Fibroblast of peridontal ligament (primary cell): ENCODE measurements around the gene CD34.
A peak's percentile ranks its signal among the peaks of the same experiment; 100 is the strongest.
"Not testable (repeated sequence)": the region's sequence is repeated elsewhere in the genome, so short reads cannot be mapped to it uniquely, and the experiment has no call there.

Experiments used
- DNase-seq: peaks from one replicate; pipeline ENCODE4 v3.0.0-alpha.2; 2010; ENCODE audit errors: extremely low read depth

The CD34 gene

DNA sequence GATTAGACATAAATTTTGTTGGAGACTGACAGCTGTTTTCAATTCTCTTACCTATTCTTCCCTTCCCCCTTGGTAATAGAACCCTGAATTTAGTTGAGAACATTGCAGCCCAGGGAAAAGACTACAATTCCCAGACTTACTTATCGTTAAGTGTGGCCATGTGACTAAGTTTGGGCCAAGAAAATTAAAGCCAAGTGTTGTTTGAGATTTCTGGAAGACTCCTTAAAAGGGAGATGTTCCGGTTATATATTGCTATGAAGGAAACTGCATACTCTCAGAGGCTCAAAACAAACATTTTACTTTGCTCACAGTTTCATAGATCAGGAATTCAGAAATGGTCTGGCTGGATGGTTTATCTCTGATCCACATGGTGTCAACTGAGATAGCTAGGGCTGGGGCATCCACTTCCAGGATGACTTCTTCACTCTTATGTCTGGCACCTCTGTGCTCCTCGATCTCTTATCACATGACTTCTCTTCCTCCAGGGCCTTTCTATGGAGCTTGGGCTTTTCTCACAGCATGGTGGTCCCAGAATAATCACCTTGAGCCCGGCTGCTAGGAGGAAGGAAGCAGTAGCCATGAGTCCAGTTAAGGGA lies 22.4 kb upstream of the CD34 start:
- DNase-seq, result no peak

DNA sequence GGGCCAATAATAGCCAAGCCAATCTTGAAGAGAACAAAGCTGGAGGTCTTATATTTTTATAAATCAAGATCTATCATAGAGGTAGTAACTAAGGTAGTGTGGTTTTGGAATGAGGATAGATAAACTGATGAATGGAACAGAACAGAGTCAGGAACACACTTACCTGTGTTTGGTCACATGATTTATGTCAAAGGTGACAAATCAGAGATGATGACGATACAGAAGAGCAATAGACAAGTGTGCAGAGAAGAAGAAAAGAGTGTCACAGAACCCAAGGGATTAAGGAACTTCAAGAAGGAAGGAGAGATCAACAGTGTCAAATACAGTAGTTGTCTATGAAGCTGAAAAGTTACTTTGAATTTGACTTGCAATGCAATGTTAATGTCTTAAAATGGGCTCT lies 16.1 kb upstream of the CD34 start:
- no peak for DNase-seq

DNA sequence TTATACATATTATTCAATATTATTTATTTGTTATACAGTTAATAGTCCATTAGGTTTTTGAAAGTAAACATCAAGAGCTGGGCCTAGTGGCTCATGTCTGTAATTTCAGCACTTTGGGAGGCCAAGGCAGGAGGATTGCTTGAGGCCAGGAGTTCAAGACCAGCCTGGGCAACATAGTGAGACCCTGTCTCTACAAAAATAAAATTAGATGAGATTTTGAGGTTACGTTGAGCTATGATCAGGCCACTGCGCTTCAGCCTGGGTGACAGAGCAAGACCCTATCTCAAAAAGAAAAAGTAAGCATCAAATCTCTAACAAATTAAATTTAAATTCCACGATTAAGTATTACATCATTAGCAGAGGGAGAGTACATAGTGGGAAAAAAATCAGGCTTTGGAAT lies 15.0 kb upstream of the CD34 start:
- not testable (repeated sequence) for DNase-seq

DNA sequence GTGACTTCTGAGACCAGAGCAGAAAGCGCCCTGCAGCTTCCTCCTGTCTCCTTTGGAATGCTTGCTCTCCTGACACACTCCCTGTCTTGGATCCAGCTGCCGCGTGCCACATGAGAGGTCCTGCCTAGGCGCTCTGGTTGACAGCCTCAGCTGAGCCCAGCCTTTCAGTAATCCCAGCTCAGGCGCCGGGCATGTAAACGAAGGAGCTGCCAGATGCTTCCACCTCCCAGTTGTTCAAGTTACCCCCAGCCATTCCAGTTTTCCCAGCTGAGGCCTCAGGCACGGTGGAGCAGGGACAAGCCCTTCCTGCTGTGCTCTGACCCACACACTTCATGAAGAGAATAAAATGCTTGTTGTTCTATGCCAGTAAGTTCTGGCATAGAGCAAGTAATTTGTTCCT lies 14.3 kb upstream of the CD34 start:
- DNase-seq, result no peak

DNA sequence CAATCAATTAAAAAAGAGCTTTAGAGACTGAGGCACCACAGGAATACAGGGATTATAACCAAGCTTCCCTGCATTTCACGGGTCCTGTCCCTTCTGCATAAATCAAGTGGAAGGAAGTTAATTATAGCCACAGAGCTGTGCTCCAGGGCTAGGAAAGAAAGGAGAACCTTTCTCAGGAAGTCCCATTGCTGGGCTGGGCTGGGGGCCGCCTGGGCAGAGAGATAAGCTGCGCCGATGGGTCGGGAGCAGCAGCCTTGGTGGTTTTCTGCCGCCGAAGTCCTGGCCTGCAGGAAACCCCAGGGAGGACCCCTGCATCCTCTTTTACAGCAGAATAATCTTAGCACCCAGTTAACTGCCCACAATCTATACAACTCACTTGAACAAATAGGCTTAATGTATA lies 12.6 kb upstream of the CD34 start:
- no peak for DNase-seq

DNA sequence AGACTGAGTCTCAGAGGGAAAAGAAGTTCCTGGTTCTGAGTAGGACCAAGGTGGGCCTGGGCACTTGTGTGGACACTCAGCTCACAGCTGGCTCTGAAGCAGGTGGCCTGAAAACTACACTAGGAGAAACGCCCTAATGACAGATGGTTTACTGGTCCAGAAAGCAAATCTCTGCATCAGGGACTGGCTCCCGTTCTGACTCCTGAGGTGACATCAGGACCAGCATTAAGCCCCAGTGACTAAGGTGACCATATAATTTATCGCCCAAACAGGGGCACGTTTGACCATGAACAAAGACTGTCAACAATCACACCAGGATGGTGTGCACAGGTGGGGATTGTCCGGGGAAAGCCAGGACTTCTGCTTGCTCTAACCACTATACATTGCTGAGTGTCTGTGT lies 12.2 kb upstream of the CD34 start:
- DNase-seq, result no peak

DNA sequence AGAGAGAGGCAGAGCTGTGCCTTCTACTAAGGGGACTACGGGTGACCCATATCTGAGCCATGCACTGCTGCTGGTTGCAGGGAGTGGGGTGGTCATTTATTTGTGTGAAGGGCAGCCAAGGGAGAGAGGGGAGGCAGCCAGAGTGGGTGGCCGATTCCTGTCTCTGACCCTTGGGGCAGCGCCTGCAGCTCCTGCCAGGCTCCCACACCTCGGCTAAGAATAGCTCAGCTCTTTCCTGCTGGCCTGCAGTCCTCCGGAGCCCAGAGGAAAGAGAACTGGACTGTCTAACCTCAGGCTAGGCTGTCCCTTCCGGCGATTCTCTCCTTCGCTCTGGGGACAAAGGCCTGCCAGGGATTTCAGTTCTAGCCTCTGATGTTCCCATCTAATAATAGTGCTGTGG lies 11.6 kb upstream of the CD34 start:
- no peak for DNase-seq

DNA sequence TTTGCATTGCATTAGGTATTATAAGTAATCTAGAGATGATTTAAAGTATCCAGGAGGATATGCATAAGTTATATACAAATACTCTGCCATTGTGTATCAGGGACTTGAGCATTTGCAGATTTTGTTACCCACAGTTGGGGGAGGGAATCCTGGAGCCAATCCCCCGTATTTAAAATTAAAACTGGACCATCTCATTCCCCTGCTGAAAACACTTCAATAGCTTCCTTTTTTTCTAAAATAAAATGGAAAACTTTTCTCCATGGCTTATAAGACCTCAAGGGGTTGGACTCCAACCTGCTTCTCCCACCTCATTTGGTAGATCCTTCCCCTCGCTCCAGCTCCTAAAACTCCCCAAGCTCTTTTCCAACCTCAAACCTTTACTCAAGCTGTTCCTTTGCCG lies 10.4 kb upstream of the CD34 start:
- no peak for DNase-seq

DNA sequence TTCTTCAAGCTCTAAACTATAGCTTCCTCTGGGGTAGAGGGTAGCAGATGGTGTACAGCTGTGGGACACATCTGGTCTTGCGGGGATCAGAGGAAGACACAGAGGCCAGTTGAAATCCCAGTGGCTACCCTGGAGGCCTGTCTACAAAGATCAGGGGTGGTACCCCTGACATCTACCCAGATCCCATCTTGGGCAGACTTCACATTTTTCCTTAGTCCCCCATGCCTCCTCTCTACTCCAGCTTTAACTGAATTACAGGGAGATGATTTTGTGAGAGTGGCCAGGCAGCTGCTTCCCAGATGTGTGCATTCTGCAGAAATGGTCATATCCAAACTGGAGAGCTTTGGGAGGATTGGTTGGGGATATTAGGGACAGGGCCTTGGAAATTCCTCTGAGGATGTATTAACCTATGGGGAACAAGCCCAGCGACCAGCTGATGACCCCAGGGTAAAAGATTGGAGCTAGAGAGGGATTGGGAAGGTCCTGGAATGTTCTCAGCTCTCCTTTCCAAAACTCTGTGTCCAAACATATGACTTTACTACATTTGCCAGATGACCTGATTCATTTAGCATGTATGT lies 9.6 kb upstream of the CD34 start:
- no peak for DNase-seq

DNA sequence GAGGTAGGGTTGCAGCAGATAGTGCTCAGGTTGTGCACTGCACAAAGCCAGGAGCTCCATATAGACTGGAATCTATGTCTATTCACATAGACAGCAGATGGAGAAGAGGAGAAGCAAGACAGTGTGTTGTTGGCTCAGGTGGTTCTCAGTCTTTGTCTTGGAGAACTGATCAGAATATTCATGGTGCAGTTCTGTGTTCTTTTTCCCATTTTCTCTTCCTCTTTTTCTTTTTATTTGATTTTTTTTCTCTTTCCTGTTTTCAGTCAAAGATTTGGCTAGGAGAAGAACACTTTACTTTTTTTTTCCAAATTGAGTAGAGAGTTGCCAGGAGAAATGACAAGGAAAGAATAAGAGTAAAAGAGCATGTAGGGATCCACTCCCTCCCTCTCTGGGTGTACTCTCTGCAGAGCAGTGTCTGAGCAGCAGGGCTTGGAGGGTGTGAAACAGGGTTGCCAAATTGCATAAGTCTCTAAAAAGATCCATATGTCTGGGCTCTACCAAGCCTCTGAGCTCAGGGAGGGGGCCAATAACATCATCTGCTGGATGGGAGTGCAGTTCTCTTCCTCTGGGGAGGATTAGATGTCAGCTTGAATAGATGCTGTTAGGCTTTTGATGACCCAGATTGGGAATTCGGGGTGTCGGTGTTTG lies 8.7 kb upstream of the CD34 start:
- DNase-seq, result peak; percentile 77

DNA sequence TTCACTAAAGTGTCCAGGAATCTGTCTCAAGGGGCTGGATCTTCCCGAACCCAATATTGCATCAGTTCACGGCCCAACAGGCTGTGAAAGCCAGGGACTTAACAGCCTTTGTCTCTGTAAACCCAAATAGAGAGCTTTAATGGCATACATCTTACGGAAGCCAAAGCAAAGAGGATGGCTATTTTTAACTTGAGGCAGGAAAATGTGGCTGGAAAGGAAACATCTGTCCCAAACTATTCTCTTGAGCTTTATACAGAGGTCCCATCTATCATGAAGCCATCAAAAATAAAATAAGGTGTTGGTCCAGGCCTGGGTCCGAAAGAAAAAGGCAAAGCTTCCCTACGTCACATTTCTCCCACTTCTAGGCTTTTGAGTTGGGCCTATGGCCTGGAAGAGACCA lies 7.7 kb upstream of the CD34 start:
- no peak for DNase-seq

DNA sequence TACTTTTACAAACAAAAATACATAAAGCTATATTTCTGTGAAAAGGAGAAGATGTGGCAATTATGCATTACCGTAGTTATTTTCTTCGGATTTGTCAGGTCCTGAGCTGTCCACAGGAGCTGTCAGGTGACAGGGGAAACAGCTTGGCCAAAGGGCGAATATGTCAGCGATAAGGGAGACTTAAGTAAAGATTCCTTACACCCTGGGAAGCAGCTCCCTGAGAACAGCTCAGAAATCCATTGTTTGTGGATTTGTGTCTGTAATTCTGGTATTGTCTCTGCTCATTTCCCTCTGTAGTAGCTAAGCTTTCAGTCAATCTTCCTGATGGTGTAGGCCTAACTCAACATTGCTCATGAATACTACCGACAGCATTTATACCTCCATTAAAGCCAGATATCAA lies 7.1 kb upstream of the CD34 start:
- no peak for DNase-seq

DNA sequence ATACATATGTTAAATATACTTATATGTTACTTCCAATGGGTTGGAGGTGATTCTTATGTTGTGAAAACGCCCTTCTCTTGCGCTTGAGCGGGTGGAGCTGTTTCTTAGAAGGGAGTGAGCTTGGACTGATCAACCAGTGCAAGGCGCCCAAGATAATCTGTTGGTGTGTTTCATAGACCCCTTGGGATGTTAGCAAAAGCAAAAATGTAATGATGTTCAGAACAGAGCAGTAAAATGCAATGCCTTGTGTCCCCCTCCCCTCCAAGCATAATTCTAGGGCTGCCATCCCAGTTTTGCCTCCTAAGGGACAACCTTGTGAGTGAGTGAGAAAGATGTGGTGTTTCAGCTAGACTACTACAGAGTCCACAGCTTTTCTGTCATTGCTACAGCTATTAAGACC lies 6.2 kb upstream of the CD34 start:
- no peak for DNase-seq

DNA sequence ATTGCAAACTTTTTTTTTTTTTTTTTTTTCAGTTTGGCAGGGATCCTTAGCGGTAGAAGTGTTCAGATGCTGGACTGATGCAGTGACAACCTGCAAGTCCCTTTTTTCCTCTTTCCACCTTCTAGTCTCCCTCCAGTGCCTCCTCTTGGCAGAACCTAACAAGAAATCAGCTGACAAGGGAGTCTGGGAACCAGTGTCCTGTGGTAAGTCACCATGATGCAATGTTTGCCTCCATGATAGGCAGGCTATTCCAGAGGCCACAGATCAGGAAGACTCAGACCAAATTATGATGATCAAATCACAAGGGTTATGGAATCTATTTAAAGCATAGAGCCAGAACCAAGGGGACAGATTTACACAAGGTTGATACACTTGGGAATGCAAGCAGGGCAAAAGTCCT lies 3.0 kb upstream of the CD34 start:
- no peak for DNase-seq

DNA sequence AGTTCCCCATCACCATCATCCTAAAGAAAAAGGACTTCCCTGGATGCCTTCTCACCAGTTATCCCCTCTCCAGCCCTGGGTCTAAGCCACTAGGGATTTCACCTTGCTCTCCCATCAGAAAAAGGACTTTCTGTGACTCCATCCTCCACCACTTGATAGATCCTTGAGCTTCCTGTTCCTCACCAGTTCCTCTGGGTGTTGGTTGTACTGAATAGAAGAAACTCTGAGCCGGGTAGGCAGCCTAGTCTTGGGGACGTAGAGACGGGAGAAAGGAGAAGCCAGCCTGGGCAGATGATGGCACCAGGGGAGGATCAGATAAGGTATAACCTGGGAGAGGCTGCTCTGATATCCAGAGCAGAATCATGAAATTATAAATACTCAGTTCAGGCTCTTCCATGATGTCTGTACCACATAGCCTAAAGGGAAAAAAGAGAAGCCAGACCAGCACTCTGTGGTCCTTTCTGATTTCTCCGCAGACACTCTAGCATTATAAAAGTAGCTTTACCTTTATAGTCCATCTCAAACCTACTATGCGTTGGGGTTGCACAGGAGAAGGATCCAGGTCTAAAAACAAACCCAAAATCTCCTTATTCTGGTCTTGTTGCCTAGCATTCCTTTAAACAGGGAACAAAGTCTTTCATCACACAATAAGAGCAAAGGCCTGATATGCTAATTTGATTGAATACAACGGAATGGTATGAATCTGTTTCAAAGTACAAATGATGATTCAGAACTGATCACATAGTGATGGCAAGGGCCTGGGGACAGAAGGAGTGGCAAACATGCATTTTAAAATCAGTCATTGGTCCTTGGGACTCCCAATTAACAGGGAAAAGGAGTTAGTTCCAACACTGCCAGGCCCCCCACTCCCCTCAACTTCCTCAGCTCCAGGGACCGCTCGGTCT lies 1.2 kb upstream of the CD34 start:
- no peak for DNase-seq

DNA sequence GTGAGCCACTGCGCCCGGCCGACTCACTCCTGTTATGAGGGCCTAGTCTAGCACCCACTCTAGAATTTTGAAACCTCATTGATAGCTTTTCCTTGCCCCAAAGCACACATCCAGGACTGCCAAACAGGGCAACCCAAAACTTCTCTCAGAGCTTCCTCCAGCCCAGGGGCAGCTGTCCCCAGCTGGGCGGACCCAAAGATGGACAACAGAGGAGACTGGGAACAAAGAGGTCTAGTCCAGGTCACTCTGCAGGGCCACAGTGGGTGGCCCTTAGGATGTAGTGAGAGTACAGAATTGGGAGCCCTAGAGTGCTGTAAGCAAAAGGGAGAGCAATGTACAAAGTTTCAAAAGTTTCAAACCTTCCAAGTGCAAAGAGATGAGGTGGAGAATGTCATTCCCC lies 1.2 kb downstream of the CD34 start:
- no peak for DNase-seq

DNA sequence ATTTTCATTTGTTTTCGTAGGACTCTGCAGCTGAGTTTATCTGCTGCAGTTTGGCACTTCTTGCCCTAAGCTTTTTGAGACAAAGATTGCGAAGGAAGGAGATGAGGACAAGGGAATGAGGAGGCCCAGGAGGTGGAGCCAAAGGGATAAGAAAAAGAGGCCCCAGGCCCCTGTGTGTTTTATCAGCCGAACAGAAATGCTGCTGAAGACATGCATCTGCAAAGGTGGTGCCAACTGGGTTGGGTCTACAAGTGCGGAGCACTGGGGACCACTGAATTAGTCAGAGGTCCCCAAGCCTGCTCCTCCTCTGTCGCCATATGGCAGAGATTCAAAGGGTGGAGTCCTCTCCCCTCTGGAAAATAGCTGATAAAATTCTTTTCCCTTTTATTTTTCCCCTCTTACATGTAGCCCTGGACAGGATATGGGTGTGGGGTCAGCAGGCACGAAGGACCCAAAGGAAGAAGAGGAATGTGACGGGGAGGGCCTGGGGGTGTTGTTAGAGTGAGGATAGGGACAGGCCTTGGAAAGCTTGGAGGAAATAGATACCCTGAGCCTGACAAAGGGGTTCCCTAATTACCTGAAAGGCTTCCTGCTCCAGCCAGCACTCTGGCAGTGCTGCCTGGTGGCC lies 2.7 kb downstream of the CD34 start:
- DNase-seq, result no peak

DNA sequence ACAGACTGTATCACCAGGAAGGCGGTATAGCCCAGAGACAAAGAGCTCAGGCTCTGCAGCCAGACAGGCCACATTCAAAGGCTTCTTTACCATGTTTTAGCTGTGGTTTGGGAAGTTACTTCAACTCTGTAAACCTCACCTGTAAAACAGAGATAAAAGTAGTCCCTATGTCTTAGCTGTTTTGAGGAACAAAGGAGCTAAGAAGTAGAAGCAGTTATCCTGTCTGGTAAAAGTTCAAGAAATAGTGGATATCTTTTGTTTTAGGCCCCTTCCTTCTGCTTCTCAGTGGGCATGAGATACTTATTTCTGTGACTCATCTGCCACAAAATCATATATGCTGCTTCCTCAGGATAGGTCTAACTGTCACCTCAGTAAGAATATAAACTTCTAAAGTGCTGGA lies 6.5 kb downstream of the CD34 start:
- DNase-seq, result no peak

DNA sequence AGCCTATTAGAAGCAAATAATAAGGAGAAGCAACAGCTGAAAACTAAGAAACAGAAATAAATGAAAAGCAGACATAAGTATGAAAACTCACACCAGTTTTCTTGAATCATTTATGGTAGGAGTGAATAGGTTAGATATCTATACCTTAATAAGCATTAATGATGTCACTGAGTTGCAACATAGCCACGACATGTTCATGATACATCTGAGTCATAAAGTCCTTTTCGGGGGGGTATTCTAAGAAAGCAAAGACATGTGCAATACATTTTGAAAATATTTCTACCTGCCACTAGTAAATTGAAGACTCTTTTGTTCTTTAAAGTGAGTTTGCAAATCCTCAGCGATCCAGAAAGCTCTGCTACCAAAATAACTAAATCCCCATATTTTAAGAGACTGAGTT lies 7.2 kb downstream of the CD34 start:
- no peak for DNase-seq

DNA sequence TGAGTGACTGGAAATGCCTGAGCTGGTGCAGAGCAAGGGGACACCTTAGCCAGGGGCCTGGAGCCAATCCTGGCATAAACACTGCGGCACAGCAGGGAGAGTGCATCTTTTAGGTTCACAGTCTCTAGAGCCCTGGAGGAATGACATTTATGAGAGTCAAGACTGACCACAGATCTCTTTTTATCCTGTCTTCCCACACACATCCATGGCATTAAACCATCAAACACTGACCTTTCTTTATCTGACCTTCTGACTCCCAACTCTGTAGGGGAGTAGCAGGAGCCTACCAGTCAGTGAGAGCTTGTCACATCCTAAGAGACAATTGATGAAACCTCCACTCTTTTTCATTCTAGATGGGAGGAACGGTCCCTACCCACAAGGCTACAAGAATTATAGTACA lies 7.9 kb downstream of the CD34 start:
- DNase-seq, result no peak

DNA sequence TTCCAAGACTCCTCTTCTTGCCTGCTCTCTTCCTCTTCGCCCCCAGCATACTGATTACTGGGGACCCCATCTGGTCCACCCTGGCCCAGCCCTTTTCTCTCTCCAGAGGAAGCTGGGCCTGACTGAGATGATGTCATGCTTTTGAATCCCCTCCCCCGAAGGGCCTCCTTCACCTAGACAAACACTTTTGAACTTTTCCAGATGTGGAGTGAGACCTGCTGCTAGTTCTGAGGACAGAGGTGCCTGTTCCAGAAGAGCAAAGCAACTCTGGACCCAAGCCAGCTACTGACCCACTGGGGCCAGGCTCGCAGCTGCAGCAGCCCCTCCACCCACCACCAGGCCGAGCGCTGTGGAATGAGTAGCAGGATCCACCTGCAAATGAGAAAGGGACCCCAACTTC lies 8.4 kb downstream of the CD34 start:
- DNase-seq, result no peak

DNA sequence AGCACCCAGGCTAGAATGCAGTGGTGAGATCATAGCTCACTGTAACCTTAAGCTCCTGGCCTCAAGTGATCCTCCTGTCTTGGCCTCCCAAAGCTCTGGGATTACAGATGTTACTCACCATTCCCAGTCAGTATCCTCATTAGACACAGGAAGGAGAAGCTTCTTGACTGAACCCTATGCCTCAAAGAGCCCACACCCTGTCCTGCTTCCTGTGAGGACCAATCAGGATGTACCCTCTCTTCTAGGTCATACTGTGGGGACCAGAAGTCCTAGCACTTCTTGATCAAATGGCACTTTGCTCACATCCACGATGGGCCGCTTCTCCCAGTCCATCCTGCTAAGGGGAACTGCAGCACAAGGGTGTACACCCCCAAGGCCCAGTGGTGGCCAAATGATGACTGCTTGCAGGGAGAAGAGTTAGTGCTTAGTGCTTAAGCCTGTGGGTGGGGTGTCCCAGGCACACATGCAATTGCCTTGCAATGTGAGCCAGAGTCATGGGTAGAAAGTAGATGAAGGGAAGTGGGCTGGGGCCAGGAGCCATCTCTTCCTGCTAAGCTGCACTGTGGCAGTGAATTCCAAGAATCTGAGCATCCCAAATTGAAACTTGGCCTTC lies 9.8 kb downstream of the CD34 start:
- no peak for DNase-seq
